ENCODE measurements around the gene RHOU. TPM values are rescaled to one million over a fixed set of nuclear protein-coding genes. Genes with fewer than 3 reads are reported as not detected.
A peak's percentile ranks its signal among the peaks of the same experiment; 100 is the strongest.

Gene RHOU
- total RNA-seq (0.28 and 0.40 TPM in 2 replicates), polyA plus RNA-seq (0.04 and 0.08 TPM in 2 replicates), polyA minus RNA-seq (0.04 TPM in 1 of 2 replicates, not detected in the other), Bru-seq, nascent RNA (percentile 19 among the genes with signal in this experiment), BruChase-seq, experiment 1, labeled RNA remaining after a 6-hour chase (percentile 17 among the genes with signal in this experiment), BruChase-seq, experiment 2, labeled RNA remaining after a 2-hour chase (percentile 31 among the genes with signal in this experiment)
- polyA plus RNA-seq (2011; cell fraction: cytosol; rRNA removed) = 0.05 and 0.06 TPM in 2 replicates
- polyA plus RNA-seq (2011; cell fraction: nucleus; rRNA removed) = 0.03 and 0.05 TPM in 2 replicates
- 1.0 and 1.4 TPM in 2 replicates for polyA plus RNA-seq (2012)
- 2.8 TPM for polyA minus RNA-seq (2011; cell fraction: cytosol; rRNA and poly(A)+ RNA removed)
- not detected in 2 replicates for polyA minus RNA-seq (2011; cell fraction: nucleus; rRNA and poly(A)+ RNA removed)
- long read RNA-seq, full-length matches to known transcripts = 1 of 2 reads
- long read RNA-seq, partial matches to known transcripts = 0 of 2 reads
- long read RNA-seq, other reads (novel, unspliced or antisense) = 1 of 2 reads

DNA sequence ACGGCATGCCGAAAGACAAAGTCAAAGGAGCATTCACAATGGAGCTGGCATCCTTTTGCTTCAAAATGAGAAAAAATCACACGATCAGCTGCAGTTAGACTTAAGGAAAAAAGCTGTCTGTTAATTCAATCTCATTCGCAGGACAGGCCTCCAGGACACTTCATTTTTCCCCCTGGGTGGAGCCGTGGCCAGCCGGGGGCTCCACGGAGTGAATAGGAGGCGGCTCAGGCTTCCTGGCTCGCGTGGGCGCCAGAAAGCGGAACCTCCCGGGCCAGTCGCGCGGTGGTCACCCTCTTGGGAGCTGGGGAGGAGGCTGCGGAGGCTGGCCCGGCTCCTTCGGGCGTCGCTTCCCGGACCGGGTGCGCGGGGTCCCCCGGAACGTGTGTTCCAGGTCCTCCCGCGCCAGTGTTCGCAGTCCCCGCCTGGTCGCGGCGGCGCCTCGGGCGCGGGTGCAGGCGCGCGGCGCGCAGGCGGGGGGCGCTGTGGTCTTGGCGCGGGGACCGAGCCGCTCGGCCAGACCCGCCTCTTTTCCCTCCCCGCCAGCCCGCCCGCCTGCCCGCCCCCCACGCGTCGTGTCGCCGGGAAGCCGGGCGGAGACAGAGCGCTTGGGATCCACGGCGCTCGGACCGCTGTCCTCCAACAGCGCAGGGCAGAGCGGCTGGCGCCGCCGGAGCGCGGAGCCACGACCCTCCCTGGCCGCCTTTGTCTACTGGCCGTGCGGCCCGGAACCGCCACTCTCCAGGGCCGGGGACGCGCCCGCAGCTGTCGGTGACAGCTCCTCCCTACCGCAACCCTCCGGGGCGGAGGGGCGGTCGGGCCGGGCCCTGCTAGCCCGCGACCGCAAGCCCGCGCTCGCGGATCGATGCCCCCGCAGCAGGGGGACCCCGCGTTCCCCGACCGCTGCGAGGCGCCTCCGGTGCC, at the start of gene RHOU:
Gene RHOU (plus strand): TSS at position 599 of the 921 bp plus-strand sequence. CDS start 264 bp downstream, at position 863.
- dilution Hi-C loops (cut with MboI; ENCODE audit: extremely low pct_ligation_motif_present, low sequenced_read_pairs) (no loop called here), intact Hi-C loops (cut with micrococcal nuclease) (loop anchor here (1.0 to 5.0 kb wide), 2 partner anchors 422 to 492 kb away; no protein-coding TSS in a partner anchor)
- Histone ChIP-seq H3K36me3 (ENCODE audit: control insufficient read depth in 2 of 2, extremely low read depth in 1 of 2, insufficient read depth in 2 of 2, low read length in 2 of 2) (no peaks in the 10 kb centered on the region), H4K20me1 (replicated peaks; ENCODE audit: control insufficient read depth, extremely low read depth, insufficient read depth, low read length) (no peaks in the 10 kb centered on the region), H3K27ac (ENCODE audit: insufficient read depth, low read depth, low read length) (no peak within 1 kb of the TSS), H3K4me1 (ENCODE audit: control insufficient read depth, extremely low read depth, insufficient read depth, low read length) (peaks cover 6% of the 10 kb centered on the region), H3K9ac (replicated peaks; ENCODE audit: extremely low read depth, insufficient read depth, low read length) (peak within 1 kb of the TSS; percentile 6), H2AFZ (ENCODE audit: low read depth, low read length) (peak within 1 kb of the TSS; percentile 89), H3K27me3 (ENCODE audit: control insufficient read depth in 2 of 2, insufficient read depth in 2 of 2, low read length in 2 of 2) (peaks cover 29 to 40% of the 10 kb centered on the region in 2 experiments), H3K4me2 (ENCODE audit: insufficient read depth, low read length) (peak within 1 kb of the TSS; percentile 70), H3K9me3 (replicated peaks; ENCODE audit: control insufficient read depth, insufficient read depth, low read length) (no peaks in the 10 kb centered on the region), H3K9me1 (replicated peaks; ENCODE audit: control insufficient read depth, extremely low read depth, insufficient read depth, low read length) (no peaks in the 10 kb centered on the region), H3K79me2 (ENCODE audit: control insufficient read depth, insufficient read depth, low read length) (no peaks in the 10 kb centered on the region), H3K4me3 (replicated peaks in 1 of 3; ENCODE audit: insufficient read depth in 1 of 3, low read depth in 1 of 3, low read length in 3 of 3) (peak within 1 kb of the TSS; percentile 24 to 62 (median 52))
- TF ChIP-seq EZH2 (IDR thresholded peaks at IDR 0.05; ENCODE audit: borderline replicate concordance, low read depth, low read length, severe bottlenecking) = no peak
- TF ChIP-seq CTCF (IDR thresholded peaks at IDR 0.05; ENCODE audit: extremely low read depth in 1 of 2, insufficient read depth in 1 of 2, low read depth in 1 of 2, low read length in 2 of 2) = peak; percentile 33 to 56
- no peak for TF ChIP-seq POLR2A (IDR thresholded peaks at IDR 0.05; ENCODE audit: low read depth, low read length)
- no peak for TF ChIP-seq MYC (IDR thresholded peaks at IDR 0.05; ENCODE audit: low read depth, low read length)
- TF ChIP-seq GATA2 (IDR thresholded peaks at IDR 0.05; ENCODE audit: insufficient read depth, insufficient read length, low read depth, low read length) = no peak
- no TSS peak for BruUV-seq (replicated peaks)
- peak; percentile 49 for FAIRE-seq
- DNase-seq (ENCODE audit: low read depth, low spot score) = peak; percentile 51
- ChIA-PET CTCF (interaction anchor here (0.6 to 2.9 kb wide), 16 partner anchors 11 to 731 kb away, joined by 3 to 59 read pairs (median 4); no protein-coding TSS in a partner anchor), POLR2A (no interaction called here)

Data from endothelial cell of umbilical vein (primary cell).